Measurements from ENCODE around the gene SLC16A4.
"Not testable (repeated sequence)": the region's sequence is repeated elsewhere in the genome, so short reads cannot be mapped to it uniquely, and the experiment has no call there.

SLC16A4 gene

GRCh38 chr1:110408488-110408887 is 17.7 kb upstream of the SLC16A4 start:
- DNase-seq (ENCODE audit: low read depth in 3 of 3) = no peak

GRCh38 chr1:110407260-110408210 is 16.7 kb upstream of the SLC16A4 start, which contains the start of gene LAMTOR5:
Gene LAMTOR5, minus strand, starts transcription at chr1:110407694. Its CDS starts 74 bp downstream, at chr1:110407620.
- DNase-seq (ENCODE audit: low read depth in 3 of 3) = peak; percentile 83 to 85 (median 85)

- DNase-seq (ENCODE audit: low read depth in 3 of 3) = not testable (repeated sequence)
Observed at GRCh38 chr1:110406407-110406806, 15.6 kb upstream of the SLC16A4 start.

GRCh38 chr1:110404401-110404800 is 13.6 kb upstream of the SLC16A4 start:
- DNase-seq (ENCODE audit: low read depth in 3 of 3) = no peak

- no peak for DNase-seq (ENCODE audit: low read depth in 3 of 3)
Observed at GRCh38 chr1:110403805-110404204, 13.0 kb upstream of the SLC16A4 start.

GRCh38 chr1:110396259-110396958 is 5.6 kb upstream of the SLC16A4 start:
- DNase-seq (ENCODE audit: low read depth in 3 of 3) = not testable (repeated sequence)

GRCh38 chr1:110394493-110394820 is 3.6 kb upstream of the SLC16A4 start:
- no peak for DNase-seq (ENCODE audit: low read depth in 3 of 3)

- DNase-seq (ENCODE audit: low read depth in 3 of 3) = no peak
Observed at GRCh38 chr1:110393691-110394492, 3.1 kb upstream of the SLC16A4 start.

GRCh38 chr1:110393286-110393685 is 2.5 kb upstream of the SLC16A4 start:
- no peak for DNase-seq (ENCODE audit: low read depth in 3 of 3)

- DNase-seq (ENCODE audit: low read depth in 3 of 3) = no peak
Observed at GRCh38 chr1:110390096-110390495, 730 bp downstream of the SLC16A4 start.

- no peak for DNase-seq (ENCODE audit: low read depth in 3 of 3)
Observed at GRCh38 chr1:110387048-110387754, 3.6 kb downstream of the SLC16A4 start.

GRCh38 chr1:110385369-110385768 is 5.5 kb downstream of the SLC16A4 start:
- DNase-seq (ENCODE audit: low read depth in 3 of 3) = no peak

GRCh38 chr1:110384581-110385321 is 6.1 kb downstream of the SLC16A4 start:
- DNase-seq (ENCODE audit: low read depth in 3 of 3) = no peak

GRCh38 chr1:110383251-110383990 is 7.4 kb downstream of the SLC16A4 start:
- DNase-seq (ENCODE audit: low read depth in 3 of 3) = no peak

- no peak for DNase-seq (ENCODE audit: low read depth in 3 of 3)
Observed at GRCh38 chr1:110380672-110381283, 10.0 kb downstream of the SLC16A4 start.

GRCh38 chr1:110375490-110375889 is 15.3 kb downstream of the SLC16A4 start:
- no peak for DNase-seq (ENCODE audit: low read depth in 3 of 3)

- DNase-seq (ENCODE audit: low read depth in 3 of 3) = peak in 1 of 3 donors; percentile 8
Observed at GRCh38 chr1:110370827-110371226, 20.0 kb downstream of the SLC16A4 start.

GRCh38 chr1:110364221-110364620 is 26.6 kb downstream of the SLC16A4 start:
- no peak for DNase-seq (ENCODE audit: low read depth in 3 of 3)

- DNase-seq (ENCODE audit: low read depth in 3 of 3) = no peak
Observed at GRCh38 chr1:110361856-110362255, 29.0 kb downstream of the SLC16A4 start.
